KMS-11 (cell line): ENCODE data around the gene NPB.

Source experiments
- H2AFZ ChIP-seq: fragments of 200-600 bp; sonication (generic); 2 replicates; pipeline ENCODE4 v1.6.1; 2016; ENCODE audit warnings: antibody characterized with exemption, mixed run types, low read depth
- H3K27ac ChIP-seq: fragments of 200-600 bp; sonication (generic); 2 replicates; pipeline ENCODE4 v1.6.1; 2016; ENCODE audit warnings: mild to moderate bottlenecking, mixed run types
- H3K27me3 ChIP-seq: fragments of 200-600 bp; sonication (generic); 2 replicates; pipeline ENCODE4 v1.6.1; 2017; ENCODE audit warnings: mild to moderate bottlenecking, low read depth, mixed run types, moderate library complexity; ENCODE audit not compliant: insufficient read depth
- H3K36me3 ChIP-seq: fragments of 200-600 bp; sonication (generic); 2 replicates; pipeline ENCODE4 v1.6.1; 2017; ENCODE audit warnings: mild to moderate bottlenecking, mixed run types; ENCODE audit not compliant: insufficient read depth
- H3K4me1 ChIP-seq: fragments of 200-600 bp; sonication (generic); 2 replicates; pipeline ENCODE4 v1.6.1; 2016; ENCODE audit warnings: mild to moderate bottlenecking, low read depth, mixed run types; ENCODE audit not compliant: poor library complexity, severe bottlenecking
- H3K4me2 ChIP-seq: fragments of 200-600 bp; sonication (generic); 2 replicates; pipeline ENCODE4 v1.7.0; 2016; ENCODE audit warnings: mild to moderate bottlenecking, mixed run types
- H3K4me3 ChIP-seq: fragments of 200-600 bp; sonication (generic); IDR thresholded peaks from 2 replicates; pipeline ENCODE4 v1.6.1; 2017; ENCODE audit warnings: low read depth, low read length, mixed read lengths; ENCODE audit not compliant: insufficient read depth
- H3K79me2 ChIP-seq: fragments of 200-600 bp; sonication (generic); 2 replicates; pipeline ENCODE4 v1.6.1; 2016; ENCODE audit warnings: low read depth, mixed run types; ENCODE audit not compliant: insufficient read depth
- H3K9ac ChIP-seq: fragments of 200-600 bp; sonication (generic); 2 replicates; pipeline ENCODE4 v1.6.1; 2016; ENCODE audit warnings: mild to moderate bottlenecking, mixed run types
- H4K20me1 ChIP-seq: fragments of 200-600 bp; sonication (generic); 2 replicates; pipeline ENCODE4 v1.6.1; 2016; ENCODE audit warnings: mild to moderate bottlenecking, mixed run types; ENCODE audit not compliant: insufficient read depth
- CTCF ChIP-seq: fragments of 200-600 bp; sonication (generic); conservative IDR thresholded peaks from 2 replicates; pipeline ENCODE4 v1.6.1; 2017; ENCODE audit warnings: low read depth, mild to moderate bottlenecking, antibody characterized with exemption, low read length, moderate library complexity, mixed read lengths

Gene NPB

GRCh38 chr17:81895400-81895799, 6.6 kb upstream of the NPB start:
- Histone ChIP-seq H3K79me2 (peaks cover 20% of the 10 kb centered on the region), H3K4me2 (no peak overlapping the region), H3K4me3 (no peak overlapping the region), H3K27me3 (no peaks in the 10 kb centered on the region), H3K27ac (no peak overlapping the region), H3K36me3 (peaks cover 2% of the 10 kb centered on the region; the same call in 1 of the 2 replicates), H4K20me1 (no peaks in the 10 kb centered on the region), H3K4me1 (peaks cover 7% of the 10 kb centered on the region), H2AFZ (no peak overlapping the region), H3K9ac (no peak overlapping the region)
- TF ChIP-seq CTCF = no peak

- Histone ChIP-seq H3K9ac (no peak overlapping the region), H3K4me2 (no peak overlapping the region), H3K27me3 (no peaks in the 10 kb centered on the region), H3K4me3 (no peak overlapping the region), H3K36me3 (no peaks in the 10 kb centered on the region), H3K4me1 (no peaks in the 10 kb centered on the region), H3K79me2 (peaks cover under 1% of the 10 kb centered on the region; the same call in 1 of the 2 replicates), H4K20me1 (no peaks in the 10 kb centered on the region), H3K27ac (no peak overlapping the region), H2AFZ (no peak overlapping the region)
- TF ChIP-seq CTCF = no peak
Observed at GRCh38 chr17:81898029-81898866, 3.8 kb upstream of the NPB start.

GRCh38 chr17:81898885-81899284, 3.2 kb upstream of the NPB start:
- Histone ChIP-seq H3K4me1 (no peaks in the 10 kb centered on the region), H3K9ac (no peak overlapping the region), H3K36me3 (no peaks in the 10 kb centered on the region), H3K27ac (no peak overlapping the region), H4K20me1 (no peaks in the 10 kb centered on the region), H3K4me2 (no peak overlapping the region), H2AFZ (no peak overlapping the region), H3K27me3 (no peaks in the 10 kb centered on the region), H3K4me3 (no peak overlapping the region), H3K79me2 (no peaks in the 10 kb centered on the region)
- no peak for TF ChIP-seq CTCF

GRCh38 chr17:81899514-81900166, 2.4 kb upstream of the NPB start:
- H3K4me2 ChIP-seq = no peak overlapping the region

More at GRCh38 chr17:81899514-81900166, 2.4 kb upstream of the NPB start:
- Histone ChIP-seq H4K20me1 (no peaks in the 10 kb centered on the region), H3K36me3 (no peaks in the 10 kb centered on the region), H3K79me2 (no peaks in the 10 kb centered on the region), H3K27me3 (no peaks in the 10 kb centered on the region), H3K4me1 (no peaks in the 10 kb centered on the region), H3K27ac (no peak overlapping the region), H3K9ac (no peak overlapping the region), H2AFZ (no peak overlapping the region), H3K4me3 (no peak overlapping the region)
- TF ChIP-seq CTCF = no peak
